Peyer's patch (tissue), 4 donors: Measurements from ENCODE around the gene ABCC5. TPM values are rescaled to one million over a fixed set of nuclear protein-coding genes. Genes with fewer than 3 reads are reported as not detected.
A peak's percentile ranks its signal among the peaks of the same experiment; 100 is the strongest.

Experiments used
- DNase-seq, 3 donors: peaks; one replicate each; pipeline ENCODE4 v3.0.0-alpha.2; 2017 to 2019
- H3K27ac ChIP-seq, 4 donors: fragments of 200-600 bp; sonication (generic); one replicate each; pipeline ENCODE4 v1.5.1; 2016 to 2019
- H3K27me3 ChIP-seq, 2 donors: fragments of 200-600 bp; sonication (generic); one replicate each; pipeline ENCODE4 v1.5.1; 2019
- H3K36me3 ChIP-seq, 3 donors: fragments of 200-600 bp; sonication (generic); one replicate each; pipeline ENCODE4 v1.5.1; 2016 to 2019
- H3K4me1 ChIP-seq, 4 donors: fragments of 200-600 bp; sonication (generic); one replicate each; pipeline ENCODE4 v1.5.1; 2016 to 2019
- H3K4me3 ChIP-seq, 4 donors: fragments of 200-600 bp; sonication (generic); 1 replicate in 3 of 4; 2 replicates in 1 of 4; pipeline ENCODE4 v1.5.1; 2016 to 2019; ENCODE audit warnings: mild to moderate bottlenecking in 1 of 4
- H3K9me3 ChIP-seq, 4 donors: fragments of 200-600 bp; sonication (generic); one replicate each; pipeline ENCODE4 v1.5.1; 2016 to 2019; ENCODE audit warnings: mild to moderate bottlenecking in 1 of 4
- POLR2A ChIP-seq, 2 donors: fragments of 450-650 bp; IDR thresholded peaks; one replicate each; pipeline ENCODE4 v1.5.1; 2017; ENCODE audit warnings: antibody characterized with exemption in 2 of 2, mild to moderate bottlenecking in 2 of 2, moderate library complexity in 2 of 2
- total RNA-seq, 4 donors: library from RNA; depleted of rRNA; stranded (reverse); fragments of >200 nt; gene quantifications; one replicate each; pipeline ENCODE4 v1.1.0, GENCODE V29; 2016
- TF ChIP-seq, protein P1 (sequence below), 6 experiments: fragments of 450-650 bp in 4 of 6; fragments of 200-600 bp in 2 of 6; sonication (generic) in 1 of 6; IDR thresholded peaks; one replicate each; pipeline ENCODE4 v1.5.1; 2017 to 2019; ENCODE audit warnings: antibody characterized with exemption in 6 of 6, mild to moderate bottlenecking in 3 of 6, moderate library complexity in 1 of 6

The ABCC5 gene
- total RNA-seq, 4 donors from 2014 or later = 54.0 to 95.7 (median 82.1) TPM

DNA sequence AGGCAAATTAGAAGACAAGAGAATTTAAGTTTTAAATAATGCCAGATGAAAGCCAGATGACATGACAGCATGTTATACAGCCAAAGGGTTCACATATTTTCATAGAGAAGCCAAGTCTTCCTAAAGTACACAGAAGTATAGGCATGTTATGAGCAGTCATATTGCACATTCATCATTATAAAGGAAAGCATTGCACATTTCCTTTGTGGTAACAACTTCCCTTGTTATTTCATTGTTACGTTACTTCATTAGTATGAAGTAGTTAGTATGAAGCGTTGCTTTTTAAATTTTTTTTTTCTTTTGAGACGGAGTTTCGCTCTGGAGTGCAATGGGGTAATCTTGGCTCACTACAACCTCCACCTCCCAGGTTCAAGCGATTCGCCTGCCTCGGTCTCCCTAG lies 4.6 kb upstream of the ABCC5 start:
- Histone ChIP-seq H3K9me3 (no peaks in the 10 kb centered on the region), H3K27ac (no peak overlapping the region), H3K4me3 (no peak overlapping the region), H3K27me3 (no peaks in the 10 kb centered on the region), H3K36me3 (no peaks in the 10 kb centered on the region), H3K4me1 (no peaks in the 10 kb centered on the region)
- TF ChIP-seq POLR2A (IDR thresholded peaks at IDR 0.05) = no peak
- TF ChIP-seq, protein P1, sequence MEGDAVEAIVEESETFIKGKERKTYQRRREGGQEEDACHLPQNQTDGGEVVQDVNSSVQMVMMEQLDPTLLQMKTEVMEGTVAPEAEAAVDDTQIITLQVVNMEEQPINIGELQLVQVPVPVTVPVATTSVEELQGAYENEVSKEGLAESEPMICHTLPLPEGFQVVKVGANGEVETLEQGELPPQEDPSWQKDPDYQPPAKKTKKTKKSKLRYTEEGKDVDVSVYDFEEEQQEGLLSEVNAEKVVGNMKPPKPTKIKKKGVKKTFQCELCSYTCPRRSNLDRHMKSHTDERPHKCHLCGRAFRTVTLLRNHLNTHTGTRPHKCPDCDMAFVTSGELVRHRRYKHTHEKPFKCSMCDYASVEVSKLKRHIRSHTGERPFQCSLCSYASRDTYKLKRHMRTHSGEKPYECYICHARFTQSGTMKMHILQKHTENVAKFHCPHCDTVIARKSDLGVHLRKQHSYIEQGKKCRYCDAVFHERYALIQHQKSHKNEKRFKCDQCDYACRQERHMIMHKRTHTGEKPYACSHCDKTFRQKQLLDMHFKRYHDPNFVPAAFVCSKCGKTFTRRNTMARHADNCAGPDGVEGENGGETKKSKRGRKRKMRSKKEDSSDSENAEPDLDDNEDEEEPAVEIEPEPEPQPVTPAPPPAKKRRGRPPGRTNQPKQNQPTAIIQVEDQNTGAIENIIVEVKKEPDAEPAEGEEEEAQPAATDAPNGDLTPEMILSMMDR (IDR thresholded peaks at IDR 0.05) = no peak
- no peak for DNase-seq

DNA sequence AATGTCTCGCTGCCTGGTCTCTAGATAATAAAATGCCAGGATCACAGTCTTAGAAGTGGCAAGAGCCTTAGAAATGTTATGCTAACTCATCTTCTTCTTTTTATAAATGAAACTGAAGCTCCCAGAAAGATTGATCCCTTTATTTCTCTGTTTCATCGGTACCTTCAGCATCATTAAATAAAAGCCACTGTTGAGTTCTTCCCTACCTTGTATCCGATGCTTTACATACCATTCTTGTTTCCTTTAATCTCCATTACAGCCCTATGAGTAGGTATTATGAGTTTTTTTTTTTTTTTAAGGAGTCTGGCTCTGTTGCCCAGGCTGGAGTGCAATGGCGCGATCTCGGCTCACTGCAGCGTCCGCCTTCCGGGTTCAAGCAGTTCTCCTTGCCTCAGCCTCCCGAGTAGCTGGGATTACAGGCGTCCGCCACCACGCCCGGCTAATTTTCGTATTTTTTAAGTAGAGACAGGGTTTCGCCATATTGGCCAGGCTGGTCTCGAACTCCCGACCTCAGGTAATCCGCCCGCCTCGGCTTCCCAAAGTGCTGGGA lies 815 bp upstream of the ABCC5 start:
- Histone ChIP-seq H3K27ac (peak overlapping the region; percentile 54 to 87 (median 74)), H3K9me3 (no peaks in the 10 kb centered on the region), H3K27me3 (no peaks in the 10 kb centered on the region), H3K36me3 (no peaks in the 10 kb centered on the region), H3K4me3 (peak overlapping the region; percentile 77 to 96 (median 90)), H3K4me1 (peaks cover 0 to 16% (median 3%) of the 10 kb centered on the region in 4 donors)
- no peak for TF ChIP-seq POLR2A (IDR thresholded peaks at IDR 0.05)
- TF ChIP-seq, protein P1 (IDR thresholded peaks at IDR 0.05) = no peak
- no peak for DNase-seq

DNA sequence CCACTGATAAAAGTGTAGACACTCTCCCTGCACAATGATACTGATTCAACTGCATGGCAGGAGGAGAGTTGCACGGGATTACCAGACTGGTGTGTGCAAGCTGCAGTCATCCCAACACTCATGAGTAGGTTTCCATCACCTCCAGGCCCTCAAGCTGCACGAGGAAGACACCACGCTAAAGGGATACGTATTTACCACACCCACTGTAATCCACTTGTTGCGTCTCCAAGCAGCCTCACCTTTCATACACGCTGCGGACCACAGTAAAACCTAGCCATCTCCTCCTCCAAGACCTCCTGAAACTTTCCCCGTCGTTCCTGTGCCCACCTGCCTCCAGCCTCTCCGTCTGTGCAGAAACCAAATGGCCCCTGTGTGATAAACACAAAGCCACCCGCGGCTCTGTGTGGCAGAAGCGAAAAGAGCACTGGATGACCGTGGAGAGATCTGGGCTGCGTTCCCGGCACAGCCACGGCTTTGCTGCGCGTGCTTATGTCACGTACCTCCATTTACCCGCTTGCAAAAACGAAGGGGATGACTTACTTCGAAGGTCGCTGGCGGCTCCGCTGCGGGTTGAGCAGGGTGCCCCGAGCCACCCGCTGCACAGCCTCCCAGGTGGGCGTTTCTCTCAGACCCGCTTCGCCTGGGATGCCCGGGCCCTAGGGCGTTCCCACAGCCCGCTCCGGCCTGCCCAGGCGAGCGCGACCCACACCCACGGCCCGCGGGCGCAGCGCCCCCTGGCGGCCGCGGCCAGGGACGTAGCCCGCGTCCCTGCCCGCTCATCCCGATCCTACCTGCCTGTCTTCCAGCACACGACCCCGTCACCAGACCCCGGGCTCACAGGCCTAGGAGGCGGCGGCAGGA lies 643 bp downstream of the ABCC5 start:
- Histone ChIP-seq H3K4me3 (peak overlapping the region; percentile 77 to 96 (median 90)), H3K27ac (peak overlapping the region; percentile 54 to 87 (median 74)), H3K36me3 (no peaks in the 10 kb centered on the region), H3K9me3 (no peaks in the 10 kb centered on the region), H3K27me3 (no peaks in the 10 kb centered on the region), H3K4me1 (peaks cover 0 to 20% (median 3%) of the 10 kb centered on the region in 4 donors)
- TF ChIP-seq, protein P1 (IDR thresholded peaks at IDR 0.05) = peak; percentile 84 to 99 (median 95)
- no peak for TF ChIP-seq POLR2A (IDR thresholded peaks at IDR 0.05)
- peak; percentile 30 to 80 (median 79) for DNase-seq

DNA sequence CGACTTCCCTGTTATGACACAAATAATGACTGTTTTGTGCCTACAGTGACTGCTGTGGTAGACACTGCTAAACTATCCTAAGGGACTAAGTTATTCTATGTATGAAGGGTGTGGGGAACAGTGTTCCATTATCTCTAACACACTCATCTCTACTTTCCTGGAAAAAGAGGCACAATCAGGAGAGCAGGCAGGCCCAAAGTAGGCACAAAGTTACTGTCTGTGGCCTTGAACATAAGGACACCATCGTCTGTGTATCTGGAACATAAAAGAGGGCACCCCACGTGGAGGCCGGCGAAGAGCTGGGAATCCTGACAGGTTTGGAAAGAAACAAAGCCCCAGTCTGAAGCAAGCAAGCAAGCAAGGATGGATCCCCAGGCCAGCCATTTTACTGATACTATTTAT lies 1.5 kb downstream of the ABCC5 start:
- peak overlapping the region in 1 of 4 donors; percentile 89 for H3K4me3 ChIP-seq
- no peak for TF ChIP-seq POLR2A (IDR thresholded peaks at IDR 0.05)
- TF ChIP-seq, protein P1 (IDR thresholded peaks at IDR 0.05) = no peak
- peak overlapping the region in 1 of 4 donors; percentile 61 for H3K27ac ChIP-seq

DNA sequence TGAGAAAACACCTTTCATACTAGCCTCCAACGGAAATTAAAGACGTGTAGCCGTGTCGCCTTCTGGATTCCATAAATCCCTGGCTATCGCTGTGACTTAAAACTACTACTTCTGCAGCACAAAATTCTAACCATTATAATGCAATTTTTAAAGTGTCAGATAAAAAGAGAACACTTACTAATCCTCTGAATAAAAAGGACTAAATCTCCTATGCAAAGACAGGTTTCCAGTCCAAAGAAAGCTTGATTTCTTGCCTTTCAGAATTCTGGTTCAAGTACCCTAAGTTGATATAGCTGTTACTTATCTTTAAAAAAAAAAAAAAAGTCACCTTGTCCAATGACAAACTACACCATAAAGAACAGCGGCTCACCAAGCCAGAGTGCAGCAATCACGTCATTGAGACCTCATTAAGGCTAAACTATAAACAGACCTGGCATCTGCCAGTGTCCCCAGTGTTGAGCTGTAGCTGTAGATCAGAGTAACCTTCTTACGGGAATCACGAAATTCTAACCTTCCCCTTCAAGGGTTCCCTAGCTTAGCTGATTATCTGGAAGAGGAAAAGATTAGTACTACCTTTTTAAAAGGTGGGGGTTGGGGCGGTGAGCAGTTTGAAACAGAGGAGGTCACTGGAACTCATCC lies 2.2 kb downstream of the ABCC5 start:
- H3K27ac ChIP-seq = peak overlapping the region in 1 of 4 donors; percentile 61
- H3K9me3 ChIP-seq = no peaks in the 10 kb centered on the region
- H3K4me3 ChIP-seq = peak overlapping the region in 1 of 4 donors; percentile 89
- peak in 1 of 3 donors; percentile 62 for DNase-seq
- peaks cover 0 to 4% (median 0%) of the 10 kb centered on the region in 3 donors for H3K36me3 ChIP-seq
- H3K27me3 ChIP-seq = no peaks in the 10 kb centered on the region
- peaks cover 0 to 20% (median 3%) of the 10 kb centered on the region in 4 donors for H3K4me1 ChIP-seq
- peak; percentile 53 to 77 for TF ChIP-seq POLR2A (IDR thresholded peaks at IDR 0.05)
- TF ChIP-seq, protein P1 (IDR thresholded peaks at IDR 0.05) = no peak

More for the DNA sequence above, 1.5 kb downstream of the ABCC5 start:
- H3K36me3 ChIP-seq = peaks cover 0 to under 1% (median 0%) of the 10 kb centered on the region in 3 donors
- H3K9me3 ChIP-seq = no peaks in the 10 kb centered on the region
- H3K27me3 ChIP-seq = no peaks in the 10 kb centered on the region
- DNase-seq = no peak
- peaks cover 0 to 20% (median 3%) of the 10 kb centered on the region in 4 donors for H3K4me1 ChIP-seq
